Fibroblast of lung (primary cell): ENCODE measurements around the gene DIP2C.

Source experiments
- CTCF ChIP-seq, 2 donors: IDR thresholded peaks in 1 of 2; conservative IDR thresholded peaks in 1 of 2; 1 replicate in 1 of 2; 2 replicates in 1 of 2; pipeline ENCODE4 v1.5.1; 2011 to 2012; ENCODE audit warnings: low read length in 2 of 2, control low read depth in 1 of 2, inconsistent platforms in 1 of 2, low read depth in 1 of 2, mild to moderate bottlenecking in 1 of 2
- EZH2 ChIP-seq: IDR thresholded peaks from 2 replicates; pipeline ENCODE4 v1.5.1; 2012; ENCODE audit warnings: low read length, control low read depth, mild to moderate bottlenecking; ENCODE audit errors: missing control alignments

GRCh38 chr10:556971-557637, 132.4 kb downstream of the DIP2C start:
- no peak for TF ChIP-seq CTCF (conservative IDR thresholded peaks at IDR 0.05 in 1 of 2, IDR thresholded peaks at IDR 0.05 in 1 of 2; ENCODE audit: low read depth in 1 of 2, low read length in 2 of 2)
- no peak for TF ChIP-seq EZH2
